ENCODE measurements around the gene TACC2.

The TACC2 gene

GRCh38 chr10:122173766-122174435 is 184.9 kb downstream of the TACC2 start:
- no peak for DNase-seq (ENCODE audit: low read depth)
- no peak overlapping the region for H3K4me3 ChIP-seq (ENCODE audit: low read depth, low read length)
- no peak for TF ChIP-seq CTCF (IDR thresholded peaks at IDR 0.05; ENCODE audit: low read depth, low read length, missing control alignments)
- in situ Hi-C loops (cut with HindIII; ENCODE audit: low sequenced_read_pairs): loop anchor here (25.0 kb wide), 1 partner anchor 263 kb away; no protein-coding TSS in a partner anchor

- in situ Hi-C loops (cut with HindIII; ENCODE audit: low sequenced_read_pairs): no loop called here
- no peak for DNase-seq (ENCODE audit: low read depth)
- TF ChIP-seq CTCF (IDR thresholded peaks at IDR 0.05; ENCODE audit: low read depth, low read length, missing control alignments): no peak
- no peak overlapping the region for H3K4me3 ChIP-seq (ENCODE audit: low read depth, low read length)
Measured at GRCh38 chr10:122176232-122177213, 187.6 kb downstream of the TACC2 start.

GRCh38 chr10:122178655-122179054 is 189.7 kb downstream of the TACC2 start:
- no peak overlapping the region for H3K4me3 ChIP-seq (ENCODE audit: low read depth, low read length)
- DNase-seq (ENCODE audit: low read depth): no peak
- in situ Hi-C loops (cut with HindIII; ENCODE audit: low sequenced_read_pairs): no loop called here
- TF ChIP-seq CTCF (IDR thresholded peaks at IDR 0.05; ENCODE audit: low read depth, low read length, missing control alignments): no peak

- H3K4me3 ChIP-seq (ENCODE audit: low read depth, low read length): no peak overlapping the region
- no peak for TF ChIP-seq CTCF (IDR thresholded peaks at IDR 0.05; ENCODE audit: low read depth, low read length, missing control alignments)
- no peak for DNase-seq (ENCODE audit: low read depth)
- in situ Hi-C loops (cut with HindIII; ENCODE audit: low sequenced_read_pairs): no loop called here
Measured at GRCh38 chr10:122181041-122181732, 192.2 kb downstream of the TACC2 start.

GRCh38 chr10:122181876-122182275 is 192.9 kb downstream of the TACC2 start:
- in situ Hi-C loops (cut with HindIII; ENCODE audit: low sequenced_read_pairs): no loop called here
- TF ChIP-seq CTCF (IDR thresholded peaks at IDR 0.05; ENCODE audit: low read depth, low read length, missing control alignments): no peak
- no peak for DNase-seq (ENCODE audit: low read depth)
- no peak overlapping the region for H3K4me3 ChIP-seq (ENCODE audit: low read depth, low read length)

GRCh38 chr10:122182308-122182707 is 193.3 kb downstream of the TACC2 start:
- no peak overlapping the region for H3K4me3 ChIP-seq (ENCODE audit: low read depth, low read length)
- in situ Hi-C loops (cut with HindIII; ENCODE audit: low sequenced_read_pairs): no loop called here
- TF ChIP-seq CTCF (IDR thresholded peaks at IDR 0.05; ENCODE audit: low read depth, low read length, missing control alignments): no peak
- peak; percentile 54 for DNase-seq (ENCODE audit: low read depth)

Data from astrocyte of the cerebellum (primary cell).